Measurements from ENCODE around the gene TRAPPC12.

DNA sequence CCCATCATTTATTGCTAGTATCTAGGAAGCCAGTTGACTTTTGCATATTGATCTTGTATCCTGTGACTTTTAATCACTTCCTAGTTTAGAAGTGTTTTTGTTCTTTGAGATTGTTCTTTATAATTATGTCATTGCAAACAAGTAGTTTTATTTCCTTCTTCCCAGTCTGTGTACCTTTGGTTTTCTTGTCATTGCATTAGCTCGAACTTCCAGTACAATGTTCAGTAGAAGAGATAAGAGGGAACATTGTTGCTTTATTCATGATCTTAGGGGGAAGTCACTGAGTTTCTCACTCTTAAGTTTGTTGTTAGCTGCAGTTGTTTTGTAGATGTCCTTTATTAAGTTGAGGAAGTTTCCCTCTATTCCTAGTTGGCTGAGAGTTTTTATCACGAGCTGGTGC lies 61.0 kb downstream of the TRAPPC12 start:
- TF ChIP-seq, protein P1, sequence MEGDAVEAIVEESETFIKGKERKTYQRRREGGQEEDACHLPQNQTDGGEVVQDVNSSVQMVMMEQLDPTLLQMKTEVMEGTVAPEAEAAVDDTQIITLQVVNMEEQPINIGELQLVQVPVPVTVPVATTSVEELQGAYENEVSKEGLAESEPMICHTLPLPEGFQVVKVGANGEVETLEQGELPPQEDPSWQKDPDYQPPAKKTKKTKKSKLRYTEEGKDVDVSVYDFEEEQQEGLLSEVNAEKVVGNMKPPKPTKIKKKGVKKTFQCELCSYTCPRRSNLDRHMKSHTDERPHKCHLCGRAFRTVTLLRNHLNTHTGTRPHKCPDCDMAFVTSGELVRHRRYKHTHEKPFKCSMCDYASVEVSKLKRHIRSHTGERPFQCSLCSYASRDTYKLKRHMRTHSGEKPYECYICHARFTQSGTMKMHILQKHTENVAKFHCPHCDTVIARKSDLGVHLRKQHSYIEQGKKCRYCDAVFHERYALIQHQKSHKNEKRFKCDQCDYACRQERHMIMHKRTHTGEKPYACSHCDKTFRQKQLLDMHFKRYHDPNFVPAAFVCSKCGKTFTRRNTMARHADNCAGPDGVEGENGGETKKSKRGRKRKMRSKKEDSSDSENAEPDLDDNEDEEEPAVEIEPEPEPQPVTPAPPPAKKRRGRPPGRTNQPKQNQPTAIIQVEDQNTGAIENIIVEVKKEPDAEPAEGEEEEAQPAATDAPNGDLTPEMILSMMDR (IDR thresholded peaks at IDR 0.05), result no peak
- no peak for TF ChIP-seq EP300 (IDR thresholded peaks at IDR 0.05)
- TF ChIP-seq POLR2A (IDR thresholded peaks at IDR 0.05), result no peak
